ENCODE data around the gene S100A2.
A peak's percentile ranks its signal among the peaks of the same experiment; 100 is the strongest.
"Not testable (repeated sequence)": the region's sequence is repeated elsewhere in the genome, so short reads cannot be mapped to it uniquely, and the experiment has no call there.

The S100A2 gene

DNA sequence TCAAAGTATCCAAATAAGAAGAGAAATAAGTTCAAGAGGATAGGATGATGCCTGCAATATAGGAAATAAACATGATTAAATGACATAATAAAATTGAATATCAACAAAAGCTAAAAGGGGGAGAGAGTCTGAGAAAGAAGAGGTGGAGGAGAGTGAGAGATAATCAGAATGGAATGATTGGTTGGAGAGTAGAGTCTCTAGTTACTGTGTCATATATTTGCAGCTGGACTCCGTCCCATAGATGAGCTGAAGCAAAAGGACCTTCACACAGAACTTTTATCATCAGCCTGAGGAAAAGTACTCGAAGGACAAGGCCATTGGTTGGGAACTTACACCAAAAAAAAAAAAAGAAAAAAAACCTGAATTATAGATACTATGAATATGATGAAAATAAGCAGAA is 22.8 kb upstream of the S100A2 start:
- no peak for DNase-seq (ENCODE audit: low read depth)

GRCh38 chr1:153588033-153588432 is 22.4 kb upstream of the S100A2 start:
- DNase-seq (ENCODE audit: low read depth) = not testable (repeated sequence)

DNA sequence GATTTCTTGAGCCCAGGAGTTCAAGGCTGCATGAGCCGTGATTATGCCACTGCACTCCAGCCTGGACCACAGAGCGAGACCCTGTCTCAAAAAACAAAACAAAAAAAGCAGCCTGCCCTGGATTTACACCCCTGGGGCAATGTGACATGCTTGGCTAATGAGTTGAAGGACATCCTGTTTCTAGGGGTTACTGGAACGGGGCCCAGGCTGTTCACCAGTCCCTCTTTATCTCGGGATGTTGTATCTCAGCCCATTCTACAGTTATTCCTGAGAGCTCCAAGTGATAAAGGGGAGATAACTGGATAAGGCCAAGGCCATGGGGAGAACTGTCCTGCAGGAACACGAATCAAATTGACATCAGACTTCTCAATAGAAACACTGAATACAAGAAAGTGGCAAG is 21.7 kb upstream of the S100A2 start:
- DNase-seq (ENCODE audit: low read depth) = no peak

GRCh38 chr1:153586347-153586746 is 20.7 kb upstream of the S100A2 start:
- no peak for DNase-seq (ENCODE audit: low read depth)

DNA sequence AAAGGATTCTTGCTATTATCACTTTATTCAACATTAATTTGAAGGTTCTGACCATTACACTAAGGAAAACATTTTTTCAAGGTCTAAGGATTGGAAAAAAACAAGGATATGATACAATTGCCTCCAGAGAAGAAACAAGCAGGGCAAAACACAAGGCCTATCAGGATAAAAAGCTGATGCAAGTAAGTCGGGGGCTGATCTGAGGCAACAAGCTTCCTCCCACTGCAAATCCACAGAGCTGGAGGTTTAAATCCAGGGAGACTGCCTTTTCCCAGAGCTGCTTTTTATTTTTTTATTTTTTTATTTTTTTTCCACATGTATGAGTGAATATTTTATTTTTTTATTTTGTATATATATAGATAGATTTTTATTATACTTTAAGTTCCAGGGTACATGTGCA is 19.4 kb upstream of the S100A2 start:
- no peak for DNase-seq (ENCODE audit: low read depth)

- DNase-seq (ENCODE audit: low read depth) = no peak
Measured at GRCh38 chr1:153583976-153584375, 18.3 kb upstream of the S100A2 start.

DNA sequence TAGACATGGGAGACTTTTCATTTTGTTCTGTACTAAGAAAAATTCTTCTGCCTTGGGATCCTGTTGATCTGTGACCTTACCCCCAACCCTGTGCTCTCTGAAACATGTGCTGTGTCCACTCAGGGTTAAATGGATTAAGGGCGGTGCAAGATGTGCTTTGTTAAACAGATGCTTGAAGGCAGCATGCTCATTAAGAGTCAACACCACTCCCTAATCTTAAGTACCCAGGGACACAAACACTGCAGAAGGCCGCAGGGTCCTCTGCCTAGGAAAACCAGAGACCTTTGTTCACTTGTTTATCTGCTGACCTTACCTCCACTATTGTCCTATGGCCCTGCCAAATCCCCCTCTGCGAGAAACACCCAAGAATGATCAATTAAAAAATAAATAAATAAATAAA is 17.9 kb upstream of the S100A2 start:
- DNase-seq (ENCODE audit: low read depth) = not testable (repeated sequence)

DNA sequence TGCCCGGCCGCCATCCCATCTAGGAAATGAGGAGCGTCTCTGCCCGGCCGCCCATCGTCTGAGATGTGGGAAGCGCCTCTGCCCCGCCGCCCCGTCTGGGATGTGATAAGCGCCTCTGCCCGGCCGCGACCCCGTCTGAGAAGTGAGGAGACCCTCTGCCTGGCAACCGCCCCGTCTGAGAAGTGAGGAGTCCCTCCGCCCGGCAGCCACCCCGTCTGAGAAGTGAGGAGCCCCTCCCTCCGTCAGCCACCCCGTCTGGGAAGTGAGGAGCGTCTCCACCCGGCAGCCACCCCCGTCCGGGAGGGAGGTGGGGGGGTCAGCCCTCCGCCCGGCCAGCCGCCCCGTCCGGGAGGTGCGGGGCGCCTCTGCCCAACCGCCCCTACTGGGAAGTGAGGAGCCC is 17.2 kb upstream of the S100A2 start:
- not testable (repeated sequence) for DNase-seq (ENCODE audit: low read depth)

- no peak for DNase-seq (ENCODE audit: low read depth)
Measured at GRCh38 chr1:153578936-153579335, 13.3 kb upstream of the S100A2 start.

DNA sequence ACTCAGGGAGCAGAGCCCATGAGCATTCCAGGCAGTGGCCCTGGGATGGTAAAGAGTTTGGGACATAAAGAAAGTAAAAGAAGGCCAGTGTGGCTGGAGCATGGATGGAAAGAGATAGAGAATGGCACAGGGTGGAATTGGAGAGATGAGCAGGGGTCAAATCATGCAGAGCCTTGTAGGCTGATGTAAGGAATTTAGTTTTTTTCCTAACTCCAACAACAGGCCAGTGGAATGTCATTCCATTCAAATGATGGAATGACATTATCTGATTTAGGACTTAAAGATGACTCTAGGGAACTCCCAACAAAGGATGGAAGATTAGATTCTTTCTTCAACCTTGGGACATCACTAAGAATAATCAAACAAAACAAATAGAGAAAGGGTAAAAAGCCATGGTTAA is 12.8 kb upstream of the S100A2 start:
- DNase-seq (ENCODE audit: low read depth) = no peak

DNA sequence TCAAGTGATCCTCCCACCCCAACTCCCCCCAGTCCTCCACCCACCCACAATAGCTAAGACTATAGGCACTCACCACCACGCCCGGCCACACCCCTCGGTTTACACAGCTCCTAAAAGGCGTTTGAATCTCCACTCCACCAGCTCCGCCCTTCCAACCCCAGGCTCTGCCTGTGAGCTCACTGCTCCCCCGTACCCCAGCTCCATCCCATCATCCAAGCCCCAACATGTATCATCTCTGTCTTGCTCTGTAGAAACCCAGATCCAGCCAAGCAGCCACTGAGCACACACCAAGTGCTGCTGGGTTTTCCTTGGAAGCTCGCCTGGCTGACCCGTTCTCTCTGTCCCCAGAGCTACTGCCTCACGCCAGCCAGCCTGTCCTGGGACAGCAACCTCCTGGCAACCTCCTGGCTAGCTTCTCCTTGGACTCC is 12.0 kb upstream of the S100A2 start:
- no peak for DNase-seq (ENCODE audit: low read depth)

GRCh38 chr1:153577138-153577537 is 11.5 kb upstream of the S100A2 start:
- DNase-seq (ENCODE audit: low read depth) = no peak

GRCh38 chr1:153575497-153575896 is 9.9 kb upstream of the S100A2 start:
- DNase-seq (ENCODE audit: low read depth) = not testable (repeated sequence)

DNA sequence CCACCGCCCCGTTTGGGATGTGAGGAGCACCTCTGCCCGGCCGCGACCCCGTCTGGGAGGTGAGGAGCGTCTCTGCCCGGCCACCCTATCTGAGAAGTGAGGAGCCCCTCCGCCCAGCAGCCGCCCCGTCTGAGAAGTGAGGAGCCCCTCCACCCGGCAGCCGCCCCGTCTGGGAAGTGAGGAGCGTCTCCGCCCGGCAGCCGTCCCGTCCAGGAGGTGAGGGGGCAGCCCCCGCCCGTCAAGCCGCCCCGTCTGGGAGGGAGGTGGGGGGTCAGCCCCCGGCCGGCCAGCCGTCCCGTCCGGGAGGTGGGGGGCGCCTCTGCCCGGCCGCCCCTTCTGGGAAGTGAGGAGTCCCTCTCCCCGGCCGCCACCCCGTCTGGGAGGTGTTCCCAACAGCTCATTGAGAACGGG is 9.4 kb upstream of the S100A2 start:
- DNase-seq (ENCODE audit: low read depth) = not testable (repeated sequence)

GRCh38 chr1:153573351-153573750 is 7.7 kb upstream of the S100A2 start:
- DNase-seq (ENCODE audit: low read depth) = no peak

DNA sequence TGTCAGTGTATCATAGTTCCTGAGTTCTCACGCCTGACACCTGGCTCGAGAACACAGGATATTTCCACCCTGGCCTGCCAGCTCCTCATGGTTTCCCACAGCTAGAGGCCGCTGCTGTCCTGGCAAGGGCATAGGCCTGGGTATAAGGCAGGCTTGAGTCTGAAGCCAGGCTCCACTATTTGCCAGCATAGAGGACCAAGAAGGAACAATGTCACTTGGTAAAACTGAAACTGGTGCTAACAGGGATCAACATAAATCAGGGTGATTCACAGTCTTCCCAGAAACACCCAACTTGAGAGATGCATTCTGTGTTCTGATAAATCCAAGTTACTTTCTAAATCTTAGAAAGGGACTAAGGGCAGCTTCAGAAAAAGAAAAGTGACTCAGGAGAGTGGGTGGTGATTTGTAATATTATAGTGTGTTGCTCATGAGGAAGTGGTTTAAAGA is 6.9 kb upstream of the S100A2 start:
- no peak for DNase-seq (ENCODE audit: low read depth)

DNA sequence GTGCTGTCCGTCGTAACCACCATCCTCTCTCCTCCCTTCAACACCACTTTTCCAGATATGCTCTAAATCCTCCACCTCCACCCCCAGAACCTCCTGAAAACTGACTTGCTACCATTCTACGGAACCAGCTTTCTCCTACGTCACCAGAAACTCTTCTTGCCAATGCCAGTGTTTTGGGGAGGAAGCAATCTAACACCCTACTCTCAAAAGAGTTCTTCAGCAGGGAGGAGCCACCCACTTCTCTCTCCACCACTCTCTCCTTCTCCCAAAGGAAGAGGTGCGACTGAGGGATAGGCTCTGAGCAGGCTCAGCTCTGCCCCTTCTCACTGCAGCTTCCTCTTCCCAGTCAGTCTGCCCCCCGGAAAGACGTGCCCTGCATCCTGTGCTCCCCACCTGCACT is 6.1 kb upstream of the S100A2 start:
- DNase-seq (ENCODE audit: low read depth) = no peak

DNA sequence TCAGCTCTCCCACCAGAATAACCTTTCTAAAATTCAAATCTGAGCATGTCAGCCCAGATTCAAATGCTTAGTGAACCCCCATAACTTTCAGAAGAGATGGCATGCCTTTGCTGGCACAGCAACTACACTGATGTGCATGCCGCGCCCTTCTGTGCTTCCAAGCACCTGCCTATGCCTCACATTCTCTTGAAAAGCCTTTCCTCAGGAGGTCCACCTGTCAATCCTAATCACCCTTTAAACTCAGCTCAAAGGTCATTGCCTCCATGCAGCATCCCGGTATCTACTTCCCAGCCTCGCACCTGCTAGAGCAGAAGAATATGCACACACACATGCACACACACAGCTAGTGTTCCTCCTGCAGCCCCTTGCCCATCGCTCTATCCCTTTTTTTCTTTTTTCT is 5.2 kb upstream of the S100A2 start:
- DNase-seq (ENCODE audit: low read depth) = no peak

DNA sequence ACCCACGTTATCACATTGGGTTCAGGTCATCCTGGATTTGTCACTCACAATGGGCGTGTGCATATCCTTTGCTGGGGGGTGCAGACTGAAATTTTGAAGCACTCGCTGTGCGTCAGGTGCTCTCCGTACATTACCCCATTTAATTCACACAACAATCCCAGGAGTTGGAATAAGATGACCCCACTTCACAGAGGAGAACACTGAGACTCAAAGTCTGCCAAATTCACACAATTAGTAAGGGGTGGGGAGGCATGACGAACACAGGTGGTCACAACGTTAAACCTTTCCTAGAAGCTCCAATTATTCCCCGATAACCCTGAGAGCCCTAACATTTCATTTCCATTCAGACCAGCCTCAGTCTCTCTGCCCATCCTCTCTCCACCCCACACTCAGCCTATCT is 3.8 kb upstream of the S100A2 start:
- no peak for DNase-seq (ENCODE audit: low read depth)

DNA sequence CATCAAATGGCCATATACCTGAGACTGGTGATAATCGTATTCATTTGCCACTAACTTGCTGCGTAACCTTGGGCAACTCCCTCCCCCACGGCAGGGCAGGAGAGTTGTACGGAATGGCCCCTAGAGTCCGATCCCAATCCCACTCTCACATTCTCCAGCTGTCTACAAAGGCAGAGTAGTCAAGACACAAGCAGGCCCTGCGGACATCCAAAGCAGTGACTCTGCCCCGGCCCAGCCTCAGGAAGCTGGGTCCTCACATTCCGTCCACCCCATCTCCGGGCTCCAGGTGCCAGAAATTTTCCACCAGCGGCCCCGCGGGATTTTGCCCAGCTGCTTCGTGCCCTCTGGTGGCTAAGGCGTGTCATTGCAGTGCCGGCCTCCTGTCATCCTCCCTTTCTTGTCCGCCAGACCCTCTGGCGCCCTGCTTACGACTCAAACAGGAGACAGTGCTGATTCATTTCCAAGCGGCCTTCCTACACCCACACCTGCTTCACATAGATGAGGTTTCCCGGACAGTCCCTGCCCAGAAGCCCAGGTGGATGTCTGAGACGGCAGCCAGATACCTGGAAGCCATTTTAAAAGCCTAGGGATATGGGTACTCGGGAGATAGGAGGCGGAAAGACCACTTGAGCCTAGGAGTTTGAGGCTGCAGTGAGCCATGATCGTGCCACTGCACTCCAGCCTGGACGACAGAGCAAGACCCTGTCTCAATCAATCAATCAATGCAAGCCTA is 2.9 kb upstream of the S100A2 start:
- DNase-seq (ENCODE audit: low read depth) = peak; percentile 73

DNA sequence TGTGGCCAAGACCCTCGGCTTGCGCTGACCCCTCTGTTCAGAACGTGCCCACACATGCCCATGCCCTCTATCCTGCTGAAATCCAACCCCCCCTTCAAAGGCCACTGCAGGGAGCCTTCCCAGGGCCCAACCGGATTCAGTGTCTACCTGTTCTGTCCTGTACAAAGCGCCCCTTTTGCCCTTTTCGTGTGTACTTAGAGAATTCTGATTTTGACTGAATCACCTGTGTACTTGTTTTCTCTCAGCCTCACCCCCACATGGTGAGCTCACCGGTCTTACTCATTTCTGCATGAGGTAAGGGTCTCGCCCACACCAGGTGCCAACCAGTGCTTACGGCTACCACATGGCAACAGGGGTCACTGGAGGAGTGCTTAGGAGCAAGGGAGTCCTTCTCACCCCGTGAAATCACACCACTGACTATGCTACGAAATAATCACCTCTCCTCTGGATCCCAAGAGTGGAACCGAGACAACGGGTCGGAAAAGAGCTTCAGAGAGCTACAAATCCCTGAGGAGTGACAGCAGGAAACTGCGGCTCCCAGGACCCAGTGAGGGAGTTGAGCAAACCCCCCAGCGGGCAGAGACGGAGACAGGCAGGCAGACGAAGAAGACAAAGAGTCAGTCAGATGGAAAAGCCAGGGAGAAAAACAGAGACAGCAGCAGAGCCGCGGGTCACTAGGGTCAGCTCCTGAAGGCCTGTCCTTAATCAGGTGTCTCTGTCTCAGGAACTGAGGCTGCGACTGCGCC is 2.1 kb upstream of the S100A2 start:
- DNase-seq (ENCODE audit: low read depth) = no peak

DNA sequence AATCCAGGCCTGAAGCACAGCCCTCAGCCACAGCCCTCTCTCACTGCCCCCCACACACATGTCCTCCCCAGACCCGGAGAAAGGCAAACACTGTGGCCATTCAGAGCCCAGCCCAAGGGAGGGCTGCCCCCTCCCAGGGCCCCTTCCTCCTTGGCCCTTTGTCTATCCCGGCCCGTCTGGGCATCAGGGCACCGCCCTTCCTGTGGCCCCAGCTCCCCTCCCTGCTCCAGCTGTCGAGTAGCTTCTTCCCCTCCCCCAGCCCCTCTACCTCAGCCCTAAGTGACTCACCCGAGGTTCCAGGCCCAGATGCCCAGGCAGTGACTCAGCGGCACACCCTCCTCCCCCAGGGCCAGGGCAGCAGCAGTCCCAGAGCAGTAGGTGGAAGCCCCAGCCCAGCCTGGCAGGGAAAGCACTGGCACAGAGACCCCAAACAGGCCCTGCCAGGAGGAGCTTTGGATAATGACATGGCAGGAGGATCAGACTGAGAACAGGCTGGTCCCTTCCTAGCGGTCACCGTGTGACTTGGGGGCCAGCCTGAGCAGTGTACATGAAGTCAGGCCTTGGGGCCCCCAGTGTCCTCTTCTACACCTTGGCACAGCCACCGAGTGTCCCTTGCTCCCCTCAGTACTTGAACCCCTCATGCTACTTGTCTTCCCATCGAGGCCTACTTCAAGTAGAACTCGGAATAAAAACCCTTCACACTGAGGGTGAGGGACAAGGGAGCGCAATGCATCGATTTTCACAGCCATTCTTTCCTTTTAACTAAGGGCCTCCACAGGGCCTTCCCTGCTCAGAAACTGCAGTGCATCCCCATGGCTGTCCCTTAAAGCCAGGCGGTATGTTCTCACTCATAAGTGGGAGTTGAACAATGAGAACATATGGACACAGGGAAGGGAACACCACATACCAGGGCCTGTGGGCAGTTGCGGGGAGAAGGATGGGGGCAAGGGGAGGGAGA is 1.0 kb upstream of the S100A2 start:
- DNase-seq (ENCODE audit: low read depth) = peak; percentile 97

All from HS-27A (cell line).